ENCODE measurements around the gene RASAL3.
"Not testable (repeated sequence)": the region's sequence is repeated elsewhere in the genome, so short reads cannot be mapped to it uniquely, and the experiment has no call there.

RASAL3 gene

GRCh38 chr19:15418231-15418578 is 46.1 kb downstream of the RASAL3 start:
- DNase-seq, result no peak

- no peak for DNase-seq
These were observed 46.6 kb downstream of the RASAL3 start for GRCh38 chr19:15417699-15418098.

GRCh38 chr19:15412832-15413231 is 51.5 kb downstream of the RASAL3 start:
- DNase-seq, result no peak

GRCh38 chr19:15411351-15411750 is 53.0 kb downstream of the RASAL3 start:
- not testable (repeated sequence) for DNase-seq

GRCh38 chr19:15404780-15405211 is 59.5 kb downstream of the RASAL3 start:
- no peak for DNase-seq

- DNase-seq, result no peak
These were observed 60.1 kb downstream of the RASAL3 start for GRCh38 chr19:15404097-15404779.

- no peak for DNase-seq
These were observed 61.2 kb downstream of the RASAL3 start for GRCh38 chr19:15403151-15403531.

GRCh38 chr19:15402411-15403150 is 61.8 kb downstream of the RASAL3 start:
- no peak for DNase-seq
